ENCODE results near the gene STEAP4. TPM values are rescaled to one million over a fixed set of nuclear protein-coding genes. Genes with fewer than 3 reads are reported as not detected.

The STEAP4 gene
- total and polyA plus RNA-seq, 2 donors (not counting 1 experiment from before 2014, with no cell fraction given): 0.94 to 0.99 TPM

GRCh38 chr7:88269586-88269985 is 37.1 kb downstream of the STEAP4 start:
- H3K27ac ChIP-seq (ENCODE audit: insufficient read depth, low read length): no peak overlapping the region
- H3K9me3 ChIP-seq (ENCODE audit: control insufficient read depth, insufficient read depth, low read depth, low read length): no peaks in the 10 kb centered on the region
- no peak overlapping the region for H3K4me2 ChIP-seq (ENCODE audit: extremely low read depth, insufficient read depth, low read length)
- no peak overlapping the region for H3K4me3 ChIP-seq (replicated peaks in 1 of 4; ENCODE audit: control extremely low read depth in 1 of 4, insufficient read depth in 1 of 4, low read depth in 3 of 4, low read length in 4 of 4)
- no peaks in the 10 kb centered on the region for H3K79me2 ChIP-seq (ENCODE audit: control insufficient read depth, insufficient read depth, low read length)
- no peak for TF ChIP-seq EZH2 (IDR thresholded peaks at IDR 0.05; ENCODE audit: low read length, missing control alignments)
- TF ChIP-seq, protein P1, sequence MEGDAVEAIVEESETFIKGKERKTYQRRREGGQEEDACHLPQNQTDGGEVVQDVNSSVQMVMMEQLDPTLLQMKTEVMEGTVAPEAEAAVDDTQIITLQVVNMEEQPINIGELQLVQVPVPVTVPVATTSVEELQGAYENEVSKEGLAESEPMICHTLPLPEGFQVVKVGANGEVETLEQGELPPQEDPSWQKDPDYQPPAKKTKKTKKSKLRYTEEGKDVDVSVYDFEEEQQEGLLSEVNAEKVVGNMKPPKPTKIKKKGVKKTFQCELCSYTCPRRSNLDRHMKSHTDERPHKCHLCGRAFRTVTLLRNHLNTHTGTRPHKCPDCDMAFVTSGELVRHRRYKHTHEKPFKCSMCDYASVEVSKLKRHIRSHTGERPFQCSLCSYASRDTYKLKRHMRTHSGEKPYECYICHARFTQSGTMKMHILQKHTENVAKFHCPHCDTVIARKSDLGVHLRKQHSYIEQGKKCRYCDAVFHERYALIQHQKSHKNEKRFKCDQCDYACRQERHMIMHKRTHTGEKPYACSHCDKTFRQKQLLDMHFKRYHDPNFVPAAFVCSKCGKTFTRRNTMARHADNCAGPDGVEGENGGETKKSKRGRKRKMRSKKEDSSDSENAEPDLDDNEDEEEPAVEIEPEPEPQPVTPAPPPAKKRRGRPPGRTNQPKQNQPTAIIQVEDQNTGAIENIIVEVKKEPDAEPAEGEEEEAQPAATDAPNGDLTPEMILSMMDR (conservative IDR thresholded peaks at IDR 0.05 in 1 of 2, IDR thresholded peaks at IDR 0.05 in 1 of 2; ENCODE audit: low read depth in 1 of 2, low read length in 2 of 2): no peak
- no peak overlapping the region for H2AFZ ChIP-seq (ENCODE audit: low read length)
- no peaks in the 10 kb centered on the region for H3K27me3 ChIP-seq (ENCODE audit: control insufficient read depth, insufficient read depth, low read length)
- no peaks in the 10 kb centered on the region for H4K20me1 ChIP-seq (ENCODE audit: control insufficient read depth, extremely low read depth, insufficient read depth, low read length)
- H3K36me3 ChIP-seq (ENCODE audit: control insufficient read depth, insufficient read depth, low read length): no peaks in the 10 kb centered on the region
- no peak for DNase-seq (ENCODE audit: low read depth in 2 of 2)
- no peak overlapping the region for H3K9ac ChIP-seq (ENCODE audit: insufficient read depth, low read length)
- H3K4me1 ChIP-seq (ENCODE audit: control insufficient read depth, extremely low read depth, insufficient read depth, low read length): no peaks in the 10 kb centered on the region

DNA sequence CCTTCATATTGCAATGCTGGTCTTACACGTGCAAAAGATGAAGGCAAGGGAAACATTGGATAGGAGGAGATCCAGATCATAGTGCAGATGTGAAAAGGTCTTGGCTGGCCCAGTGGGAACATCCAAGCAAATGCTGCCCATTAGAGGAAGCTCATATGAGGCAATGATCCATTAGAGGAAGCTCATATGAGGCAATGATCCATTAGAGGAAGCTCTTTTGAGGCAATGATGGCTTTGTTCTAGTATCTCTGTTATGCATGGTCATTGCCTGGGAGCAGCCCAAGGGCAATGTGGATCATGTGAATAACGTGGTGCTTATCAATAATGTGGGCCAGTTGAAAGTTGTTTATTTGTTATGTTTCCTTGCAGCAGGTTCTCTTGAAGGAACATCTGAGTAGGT is 37.8 kb downstream of the STEAP4 start:
- H2AFZ ChIP-seq (ENCODE audit: low read length): no peak overlapping the region
- no peak overlapping the region for H3K4me3 ChIP-seq (replicated peaks in 1 of 4; ENCODE audit: control extremely low read depth in 1 of 4, insufficient read depth in 1 of 4, low read depth in 3 of 4, low read length in 4 of 4)
- no peak overlapping the region for H3K9ac ChIP-seq (ENCODE audit: insufficient read depth, low read length)
- DNase-seq (ENCODE audit: low read depth in 2 of 2): no peak
- no peak overlapping the region for H3K4me2 ChIP-seq (ENCODE audit: extremely low read depth, insufficient read depth, low read length)
- no peak overlapping the region for H3K27ac ChIP-seq (ENCODE audit: insufficient read depth, low read length)
- no peaks in the 10 kb centered on the region for H3K36me3 ChIP-seq (ENCODE audit: control insufficient read depth, insufficient read depth, low read length)
- H3K4me1 ChIP-seq (ENCODE audit: control insufficient read depth, extremely low read depth, insufficient read depth, low read length): no peaks in the 10 kb centered on the region
- no peak for TF ChIP-seq EZH2 (IDR thresholded peaks at IDR 0.05; ENCODE audit: low read length, missing control alignments)
- TF ChIP-seq, protein P1 (conservative IDR thresholded peaks at IDR 0.05 in 1 of 2, IDR thresholded peaks at IDR 0.05 in 1 of 2; ENCODE audit: low read depth in 1 of 2, low read length in 2 of 2): no peak
- H3K79me2 ChIP-seq (ENCODE audit: control insufficient read depth, insufficient read depth, low read length): no peaks in the 10 kb centered on the region
- no peaks in the 10 kb centered on the region for H3K27me3 ChIP-seq (ENCODE audit: control insufficient read depth, insufficient read depth, low read length)
- no peaks in the 10 kb centered on the region for H4K20me1 ChIP-seq (ENCODE audit: control insufficient read depth, extremely low read depth, insufficient read depth, low read length)
- H3K9me3 ChIP-seq (ENCODE audit: control insufficient read depth, insufficient read depth, low read depth, low read length): no peaks in the 10 kb centered on the region

- no peaks in the 10 kb centered on the region for H3K9me3 ChIP-seq (ENCODE audit: control insufficient read depth, insufficient read depth, low read depth, low read length)
- TF ChIP-seq, protein P1 (conservative IDR thresholded peaks at IDR 0.05 in 1 of 2, IDR thresholded peaks at IDR 0.05 in 1 of 2; ENCODE audit: low read depth in 1 of 2, low read length in 2 of 2): no peak
- no peak for TF ChIP-seq EZH2 (IDR thresholded peaks at IDR 0.05; ENCODE audit: low read length, missing control alignments)
- DNase-seq (ENCODE audit: low read depth in 2 of 2): no peak
- H2AFZ ChIP-seq (ENCODE audit: low read length): no peak overlapping the region
- no peaks in the 10 kb centered on the region for H4K20me1 ChIP-seq (ENCODE audit: control insufficient read depth, extremely low read depth, insufficient read depth, low read length)
- no peaks in the 10 kb centered on the region for H3K27me3 ChIP-seq (ENCODE audit: control insufficient read depth, insufficient read depth, low read length)
- H3K79me2 ChIP-seq (ENCODE audit: control insufficient read depth, insufficient read depth, low read length): no peaks in the 10 kb centered on the region
- H3K27ac ChIP-seq (ENCODE audit: insufficient read depth, low read length): no peak overlapping the region
- no peaks in the 10 kb centered on the region for H3K36me3 ChIP-seq (ENCODE audit: control insufficient read depth, insufficient read depth, low read length)
- H3K4me2 ChIP-seq (ENCODE audit: extremely low read depth, insufficient read depth, low read length): no peak overlapping the region
- H3K4me3 ChIP-seq (replicated peaks in 1 of 4; ENCODE audit: control extremely low read depth in 1 of 4, insufficient read depth in 1 of 4, low read depth in 3 of 4, low read length in 4 of 4): no peak overlapping the region
- H3K9ac ChIP-seq (ENCODE audit: insufficient read depth, low read length): no peak overlapping the region
- H3K4me1 ChIP-seq (ENCODE audit: control insufficient read depth, extremely low read depth, insufficient read depth, low read length): no peaks in the 10 kb centered on the region
Observed at GRCh38 chr7:88268051-88268450, 38.6 kb downstream of the STEAP4 start.

All from fibroblast of lung (primary cell).